Measurements from ENCODE around the gene PFKFB1.

The PFKFB1 gene

DNA sequence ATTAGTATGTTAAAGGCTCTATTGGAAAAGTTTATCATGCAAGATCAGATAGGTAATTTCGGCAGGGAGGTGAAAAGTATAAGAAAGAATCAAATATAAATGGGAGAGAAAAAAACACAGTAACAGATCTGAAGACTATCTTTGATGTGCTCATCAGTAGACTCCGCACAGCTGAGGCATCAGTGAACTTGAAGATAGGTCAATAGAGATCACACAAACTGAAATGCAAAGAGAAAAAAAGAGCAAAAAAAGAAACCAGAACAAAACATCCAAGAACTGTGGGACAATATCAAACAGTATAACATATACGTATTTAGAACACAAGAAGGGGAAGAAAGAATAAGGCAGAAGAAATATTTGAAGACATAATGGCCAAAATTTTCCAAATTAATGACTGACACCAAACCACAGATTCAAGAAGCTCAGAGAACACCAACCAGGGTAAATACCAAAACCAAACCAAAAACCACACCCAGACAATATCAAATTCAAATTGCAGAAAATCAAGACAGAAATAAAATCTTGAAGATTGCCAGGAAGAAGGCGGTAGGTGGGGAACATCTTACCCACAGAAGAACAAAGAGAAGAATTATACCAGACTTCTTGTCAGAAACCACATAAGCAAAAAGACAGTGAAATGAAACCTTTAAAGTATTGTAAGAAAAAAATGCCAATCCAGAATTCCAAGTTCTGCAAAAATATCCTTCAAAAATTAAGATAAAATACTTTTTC lies 29.1 kb downstream of the PFKFB1 start:
- H3K9me3 ChIP-seq (ENCODE audit: insufficient read depth, low read length): no peaks in the 10 kb centered on the region
- no peaks in the 10 kb centered on the region for H3K36me3 ChIP-seq (ENCODE audit: insufficient read depth, insufficient read length, low read length)
- no peak for DNase-seq (ENCODE audit: low read depth, low spot score)
- no peak overlapping the region for H3K9ac ChIP-seq (ENCODE audit: insufficient read length, low read depth)
- TF ChIP-seq SUZ12 (IDR thresholded peaks at IDR 0.05; ENCODE audit: extremely low read depth, insufficient read depth, insufficient read length): no peak
- TF ChIP-seq ZNF274 (IDR thresholded peaks at IDR 0.05; ENCODE audit: low read depth, low read length): no peak
- no peak for TF ChIP-seq YY1 (IDR thresholded peaks at IDR 0.05; ENCODE audit: insufficient read depth, insufficient read length)
- H3K4me1 ChIP-seq (ENCODE audit: insufficient read depth, insufficient read length): no peaks in the 10 kb centered on the region
- no peaks in the 10 kb centered on the region for H3K27me3 ChIP-seq (ENCODE audit: insufficient read depth, insufficient read length)
- no peak overlapping the region for H3K4me3 ChIP-seq (ENCODE audit: insufficient read length, low read depth)

DNA sequence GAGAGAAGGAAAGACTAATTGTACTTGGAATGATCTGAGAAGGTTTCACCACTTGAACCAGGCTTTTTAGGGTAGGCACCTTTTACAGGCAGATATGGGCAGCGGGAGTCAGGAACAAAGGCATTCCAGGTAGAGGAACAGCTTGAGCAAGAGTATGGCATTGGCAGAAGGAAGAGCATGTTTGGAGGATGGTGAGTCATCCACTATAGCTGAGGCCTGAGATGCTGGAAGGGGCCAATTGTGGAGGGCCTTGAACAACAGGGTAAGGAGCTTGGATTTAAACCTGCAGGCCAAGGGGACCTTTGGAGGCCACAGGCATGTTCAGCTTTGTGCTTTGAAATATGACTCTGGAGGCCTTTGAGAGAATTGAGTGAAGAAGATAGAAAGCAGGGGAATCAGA lies 32.2 kb downstream of the PFKFB1 start:
- H3K36me3 ChIP-seq (ENCODE audit: insufficient read depth, insufficient read length, low read length): no peaks in the 10 kb centered on the region
- no peak overlapping the region for H3K9ac ChIP-seq (ENCODE audit: insufficient read length, low read depth)
- H3K9me3 ChIP-seq (ENCODE audit: insufficient read depth, low read length): no peaks in the 10 kb centered on the region
- no peak for DNase-seq (ENCODE audit: low read depth, low spot score)
- H3K4me1 ChIP-seq (ENCODE audit: insufficient read depth, insufficient read length): no peaks in the 10 kb centered on the region
- H3K27me3 ChIP-seq (ENCODE audit: insufficient read depth, insufficient read length): no peaks in the 10 kb centered on the region
- no peak overlapping the region for H3K4me3 ChIP-seq (ENCODE audit: insufficient read length, low read depth)
- TF ChIP-seq SUZ12 (IDR thresholded peaks at IDR 0.05; ENCODE audit: extremely low read depth, insufficient read depth, insufficient read length) (no peak), YY1 (IDR thresholded peaks at IDR 0.05; ENCODE audit: insufficient read depth, insufficient read length) (no peak), ZNF274 (IDR thresholded peaks at IDR 0.05; ENCODE audit: low read depth, low read length) (no peak)

DNA sequence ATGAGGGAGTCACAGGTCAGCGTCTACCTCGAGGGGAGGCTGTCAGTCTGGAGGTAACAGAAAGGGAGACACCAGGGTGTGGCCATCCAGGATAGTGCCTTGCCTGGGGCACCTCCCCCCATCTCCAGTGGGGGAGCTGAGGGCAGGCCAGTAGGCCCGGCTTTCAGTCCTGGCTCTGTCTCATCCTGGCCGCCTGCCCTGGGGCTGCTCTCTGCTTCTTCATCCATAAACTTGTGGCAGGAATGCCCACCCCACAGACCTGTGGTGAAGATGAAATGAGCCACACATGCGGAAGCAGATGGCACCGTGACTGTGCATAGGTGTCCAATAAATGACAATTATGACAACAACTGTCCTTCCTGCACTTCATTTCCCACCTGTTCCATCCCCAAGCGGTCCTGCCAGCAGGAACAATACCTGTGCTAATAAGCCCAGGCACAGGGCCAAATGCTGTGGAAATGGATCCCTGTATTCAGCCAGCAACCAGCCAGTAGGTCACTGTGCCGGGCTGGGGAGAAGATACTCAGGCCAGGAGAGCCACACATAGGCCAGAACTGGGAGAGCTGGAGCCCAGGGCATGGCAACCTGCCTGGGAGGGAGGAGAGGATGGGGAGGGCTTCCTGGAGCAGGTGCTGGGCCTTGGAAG lies 43.1 kb downstream of the PFKFB1 start:
- H3K9ac ChIP-seq (ENCODE audit: insufficient read length, low read depth): no peak overlapping the region
- no peak for TF ChIP-seq SUZ12 (IDR thresholded peaks at IDR 0.05; ENCODE audit: extremely low read depth, insufficient read depth, insufficient read length)
- TF ChIP-seq ZNF274 (IDR thresholded peaks at IDR 0.05; ENCODE audit: low read depth, low read length): no peak
- no peak for TF ChIP-seq YY1 (IDR thresholded peaks at IDR 0.05; ENCODE audit: insufficient read depth, insufficient read length)
- H3K4me1 ChIP-seq (ENCODE audit: insufficient read depth, insufficient read length): peaks cover 4% of the 10 kb centered on the region
- no peak for DNase-seq (ENCODE audit: low read depth, low spot score)
- no peak overlapping the region for H3K4me3 ChIP-seq (ENCODE audit: insufficient read length, low read depth)
- no peaks in the 10 kb centered on the region for H3K27me3 ChIP-seq (ENCODE audit: insufficient read depth, insufficient read length)
- no peaks in the 10 kb centered on the region for H3K9me3 ChIP-seq (ENCODE audit: insufficient read depth, low read length)
- H3K36me3 ChIP-seq (ENCODE audit: insufficient read depth, insufficient read length, low read length): no peaks in the 10 kb centered on the region

DNA sequence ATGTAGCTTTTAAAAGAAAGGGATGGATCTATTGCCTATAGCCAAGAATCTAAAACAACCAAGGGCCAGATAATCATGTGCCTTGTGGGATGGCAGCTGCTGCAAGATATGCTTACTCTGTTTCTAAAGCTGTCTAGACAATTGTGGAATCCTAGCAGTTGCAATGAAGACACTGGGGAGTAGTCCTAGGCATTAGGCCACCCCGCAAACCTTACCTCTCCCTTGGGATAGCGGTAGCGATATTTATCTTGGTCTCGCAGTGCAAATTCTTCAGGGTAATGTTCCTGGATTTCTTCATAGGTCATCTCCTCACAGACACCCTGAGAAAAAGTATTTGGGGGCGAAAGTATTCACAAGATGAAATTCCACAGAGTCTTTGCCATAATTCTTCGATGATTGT lies 48.8 kb downstream of the PFKFB1 start:
- H3K4me1 ChIP-seq (ENCODE audit: insufficient read depth, insufficient read length): peaks cover under 1% of the 10 kb centered on the region
- no peaks in the 10 kb centered on the region for H3K9me3 ChIP-seq (ENCODE audit: insufficient read depth, low read length)
- no peaks in the 10 kb centered on the region for H3K36me3 ChIP-seq (ENCODE audit: insufficient read depth, insufficient read length, low read length)
- TF ChIP-seq ZNF274 (IDR thresholded peaks at IDR 0.05; ENCODE audit: low read depth, low read length): no peak
- H3K27me3 ChIP-seq (ENCODE audit: insufficient read depth, insufficient read length): no peaks in the 10 kb centered on the region
- no peak for DNase-seq (ENCODE audit: low read depth, low spot score)
- no peak overlapping the region for H3K9ac ChIP-seq (ENCODE audit: insufficient read length, low read depth)
- H3K4me3 ChIP-seq (ENCODE audit: insufficient read length, low read depth): no peak overlapping the region

DNA sequence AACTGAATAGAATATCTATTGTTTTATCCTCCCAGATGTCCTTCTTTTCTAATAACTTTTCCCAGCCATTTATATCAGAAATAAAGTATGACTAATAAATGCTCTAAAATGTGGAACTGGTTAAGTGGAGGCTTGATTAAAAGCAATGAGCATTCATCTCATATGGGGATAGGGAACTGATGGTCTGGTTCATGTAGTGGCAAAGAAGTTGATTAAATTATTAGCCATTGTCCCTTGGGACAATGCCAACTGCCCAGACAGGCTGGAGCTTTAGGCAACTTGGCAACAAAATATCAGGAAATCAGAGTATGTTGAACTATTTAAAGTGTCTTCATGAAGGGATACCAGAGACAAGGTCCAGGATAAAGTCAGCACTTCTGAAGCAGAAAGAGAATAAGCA lies 49.2 kb downstream of the PFKFB1 start:
- Histone ChIP-seq H3K4me3 (ENCODE audit: insufficient read length, low read depth) (no peak overlapping the region), H3K9me3 (ENCODE audit: insufficient read depth, low read length) (no peaks in the 10 kb centered on the region), H3K4me1 (ENCODE audit: insufficient read depth, insufficient read length) (no peaks in the 10 kb centered on the region), H3K9ac (ENCODE audit: insufficient read length, low read depth) (no peak overlapping the region), H3K36me3 (ENCODE audit: insufficient read depth, insufficient read length, low read length) (no peaks in the 10 kb centered on the region), H3K27me3 (ENCODE audit: insufficient read depth, insufficient read length) (no peaks in the 10 kb centered on the region)
- TF ChIP-seq YY1 (IDR thresholded peaks at IDR 0.05; ENCODE audit: insufficient read depth, insufficient read length) (no peak), ZNF274 (IDR thresholded peaks at IDR 0.05; ENCODE audit: low read depth, low read length) (no peak), SUZ12 (IDR thresholded peaks at IDR 0.05; ENCODE audit: extremely low read depth, insufficient read depth, insufficient read length) (no peak)
- no peak for DNase-seq (ENCODE audit: low read depth, low spot score)

DNA sequence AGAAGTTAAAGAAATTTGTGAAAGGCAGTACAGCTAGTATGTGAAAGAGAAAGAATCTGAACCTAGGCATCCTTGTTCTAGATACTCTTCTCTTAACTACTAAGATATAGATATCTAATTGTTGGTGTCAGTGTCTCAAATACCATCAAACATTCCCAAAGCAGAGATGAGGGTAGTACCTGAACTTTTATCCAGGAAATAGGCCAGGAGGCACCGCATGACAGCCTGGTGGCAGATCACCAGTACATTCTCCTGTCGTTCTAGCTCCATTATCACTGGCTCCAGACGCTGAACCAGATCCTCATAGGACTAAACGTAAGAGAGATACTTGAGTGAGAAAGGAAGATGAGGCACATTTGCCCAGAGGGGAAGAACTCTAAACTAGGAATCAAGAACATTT lies 56.6 kb downstream of the PFKFB1 start:
- Histone ChIP-seq H3K27me3 (ENCODE audit: insufficient read depth, insufficient read length) (no peaks in the 10 kb centered on the region), H3K9me3 (ENCODE audit: insufficient read depth, low read length) (no peaks in the 10 kb centered on the region), H3K4me3 (ENCODE audit: insufficient read length, low read depth) (no peak overlapping the region), H3K36me3 (ENCODE audit: insufficient read depth, insufficient read length, low read length) (peaks cover 8% of the 10 kb centered on the region), H3K9ac (ENCODE audit: insufficient read length, low read depth) (no peak overlapping the region), H3K4me1 (ENCODE audit: insufficient read depth, insufficient read length) (no peaks in the 10 kb centered on the region)
- DNase-seq (ENCODE audit: low read depth, low spot score): no peak
- TF ChIP-seq SUZ12 (IDR thresholded peaks at IDR 0.05; ENCODE audit: extremely low read depth, insufficient read depth, insufficient read length): no peak

DNA sequence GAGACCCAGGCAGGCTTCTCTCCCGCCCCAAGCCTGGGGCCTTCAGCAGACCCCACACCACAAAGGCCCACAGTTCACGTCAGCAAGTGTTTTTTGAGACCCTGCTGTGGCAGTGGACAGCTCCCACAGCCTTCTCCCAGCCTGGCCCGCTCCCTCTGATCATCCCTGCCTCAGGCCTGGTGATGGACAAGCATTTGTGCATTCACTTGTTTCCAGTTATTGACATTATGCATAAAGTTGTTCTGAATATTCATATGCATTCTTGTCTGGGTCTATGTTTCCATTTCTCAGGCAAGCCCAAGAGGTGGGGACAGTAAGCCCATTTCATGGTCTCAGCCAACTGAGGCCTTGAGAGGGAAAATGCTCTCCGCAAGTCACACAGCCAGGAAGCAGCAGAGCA lies 58.7 kb downstream of the PFKFB1 start:
- Histone ChIP-seq H3K27me3 (ENCODE audit: insufficient read depth, insufficient read length) (no peaks in the 10 kb centered on the region), H3K9me3 (ENCODE audit: insufficient read depth, low read length) (no peaks in the 10 kb centered on the region), H3K36me3 (ENCODE audit: insufficient read depth, insufficient read length, low read length) (peaks cover 29% of the 10 kb centered on the region), H3K9ac (ENCODE audit: insufficient read length, low read depth) (no peak overlapping the region), H3K4me1 (ENCODE audit: insufficient read depth, insufficient read length) (no peaks in the 10 kb centered on the region), H3K4me3 (ENCODE audit: insufficient read length, low read depth) (no peak overlapping the region)
- DNase-seq (ENCODE audit: low read depth, low spot score): no peak
- TF ChIP-seq ZNF274 (IDR thresholded peaks at IDR 0.05; ENCODE audit: low read depth, low read length) (no peak), SUZ12 (IDR thresholded peaks at IDR 0.05; ENCODE audit: extremely low read depth, insufficient read depth, insufficient read length) (no peak), YY1 (IDR thresholded peaks at IDR 0.05; ENCODE audit: insufficient read depth, insufficient read length) (no peak)

Data from NT2/D1 (cell line).